ENCODE results near the gene VWA7.

DNA sequence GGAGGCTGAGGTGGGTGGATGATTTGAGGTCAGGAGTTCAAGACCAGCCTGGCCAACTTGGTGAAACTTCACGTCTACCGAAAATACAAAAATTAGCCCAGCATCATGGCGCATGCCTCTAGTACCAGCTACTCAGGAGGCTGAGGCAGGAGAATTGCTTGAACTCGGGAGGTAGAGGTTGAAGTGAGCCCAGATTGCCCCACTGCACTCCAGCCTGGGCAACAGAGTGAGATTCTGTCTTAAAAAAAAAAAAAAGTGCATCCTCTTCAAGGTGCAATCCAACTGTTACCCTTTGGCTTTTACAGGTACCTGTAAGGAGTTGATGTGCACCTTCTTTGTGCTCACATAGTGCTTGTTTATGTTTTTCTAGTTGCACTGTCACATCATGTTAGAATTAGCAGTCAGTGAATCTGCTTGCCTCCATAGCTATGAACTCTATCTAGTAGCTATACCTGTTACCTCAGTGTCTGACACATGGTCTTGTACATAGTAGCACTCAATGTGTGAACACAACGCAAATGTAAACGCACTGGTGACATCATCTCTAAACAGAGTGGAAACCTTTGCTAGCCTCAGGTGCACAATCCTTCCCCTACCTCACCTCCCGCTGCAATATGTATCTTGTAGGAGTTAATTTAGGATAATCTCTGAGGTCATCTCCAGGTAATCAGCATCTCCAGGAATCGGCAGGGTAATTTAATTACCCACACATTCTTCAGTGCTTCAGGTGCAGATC, 27.7 kb downstream of the VWA7 start:
- TF ChIP-seq, protein P1, sequence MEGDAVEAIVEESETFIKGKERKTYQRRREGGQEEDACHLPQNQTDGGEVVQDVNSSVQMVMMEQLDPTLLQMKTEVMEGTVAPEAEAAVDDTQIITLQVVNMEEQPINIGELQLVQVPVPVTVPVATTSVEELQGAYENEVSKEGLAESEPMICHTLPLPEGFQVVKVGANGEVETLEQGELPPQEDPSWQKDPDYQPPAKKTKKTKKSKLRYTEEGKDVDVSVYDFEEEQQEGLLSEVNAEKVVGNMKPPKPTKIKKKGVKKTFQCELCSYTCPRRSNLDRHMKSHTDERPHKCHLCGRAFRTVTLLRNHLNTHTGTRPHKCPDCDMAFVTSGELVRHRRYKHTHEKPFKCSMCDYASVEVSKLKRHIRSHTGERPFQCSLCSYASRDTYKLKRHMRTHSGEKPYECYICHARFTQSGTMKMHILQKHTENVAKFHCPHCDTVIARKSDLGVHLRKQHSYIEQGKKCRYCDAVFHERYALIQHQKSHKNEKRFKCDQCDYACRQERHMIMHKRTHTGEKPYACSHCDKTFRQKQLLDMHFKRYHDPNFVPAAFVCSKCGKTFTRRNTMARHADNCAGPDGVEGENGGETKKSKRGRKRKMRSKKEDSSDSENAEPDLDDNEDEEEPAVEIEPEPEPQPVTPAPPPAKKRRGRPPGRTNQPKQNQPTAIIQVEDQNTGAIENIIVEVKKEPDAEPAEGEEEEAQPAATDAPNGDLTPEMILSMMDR (IDR thresholded peaks at IDR 0.05; ENCODE audit: insufficient read depth, low read depth, low read length), result no peak
- TF ChIP-seq EZH2 (IDR thresholded peaks at IDR 0.05; ENCODE audit: insufficient read depth, low read length), result no peak
